Cardiac septum (tissue), 1 donor: ENCODE data around the gene MRGPRF. TPM values are rescaled to one million over a fixed set of nuclear protein-coding genes. Genes with fewer than 3 reads are reported as not detected.
"Not testable (repeated sequence)": the region's sequence is repeated elsewhere in the genome, so short reads cannot be mapped to it uniquely, and the experiment has no call there.

Source experiments
- DNase-seq: peaks from one replicate; pipeline ENCODE4 v3.0.0-alpha.2; 2020; ENCODE audit warnings: low spot score
- intact Hi-C: fragments of 100-400 bp; cut with DNase I; formaldehyde crosslinking; loops from one replicate; pipeline ENCODE4 v1.14.0; 2022
- total RNA-seq: library from RNA; stranded (reverse); fragmentation: NEBNext Ultra II Directional; extraction: Animal tissue kit (Norgen Biotek cat#: 25700); gene quantifications from one replicate; pipeline ENCODE4 v1.2.1, GENCODE V29; 2021
- donor health status: DM: no; HTN: no; CAD: no.

MRGPRF gene
- total RNA-seq, 1 donor from 2014 or later: 2.3 TPM

GRCh38 chr11:68974421-68975194 lies 38.4 kb downstream of the MRGPRF start:
- intact Hi-C loops: no loop called here
- DNase-seq: no peak

- intact Hi-C loops, DNase-seq: not testable (repeated sequence)
Measured at GRCh38 chr11:68973706-68974105, 39.3 kb downstream of the MRGPRF start.

DNA sequence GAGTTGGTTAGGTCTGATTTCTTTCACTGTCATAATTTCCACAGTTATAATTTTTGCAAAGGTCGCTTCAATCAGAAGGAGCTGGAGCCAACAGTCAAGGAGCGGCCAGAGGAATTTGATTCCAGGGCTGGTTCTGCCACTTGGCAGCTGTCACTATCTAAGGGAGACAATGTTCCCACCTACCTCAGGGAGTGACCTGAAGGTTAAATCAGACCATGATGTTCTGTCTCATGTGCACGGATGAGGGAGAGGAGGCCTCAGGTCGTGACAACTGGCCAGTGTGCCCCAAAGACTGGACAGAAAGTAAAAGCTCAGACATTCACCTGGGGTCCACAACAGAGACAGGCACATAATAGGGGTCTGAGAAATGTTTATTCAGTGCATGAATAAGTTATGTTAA lies 39.8 kb downstream of the MRGPRF start:
- no peak for DNase-seq
- intact Hi-C loops: no loop called here

GRCh38 chr11:68970921-68971636 lies 42.0 kb downstream of the MRGPRF start:
- intact Hi-C loops: no loop called here

GRCh38 chr11:68969386-68969785 lies 43.7 kb downstream of the MRGPRF start:
- peak; percentile 49 for DNase-seq
- intact Hi-C loops: no loop called here

More at GRCh38 chr11:68970921-68971636, 42.0 kb downstream of the MRGPRF start:
- peak; percentile 31 for DNase-seq

GRCh38 chr11:68968306-68969250 lies 44.5 kb downstream of the MRGPRF start:
- intact Hi-C loops: no loop called here
- peak; percentile 53 for DNase-seq

GRCh38 chr11:68966894-68967780 lies 45.9 kb downstream of the MRGPRF start:
- DNase-seq: peak; percentile 67
- intact Hi-C loops: no loop called here

GRCh38 chr11:68965901-68966853 lies 46.9 kb downstream of the MRGPRF start:
- intact Hi-C loops: no loop called here

GRCh38 chr11:68963779-68964178 lies 49.3 kb downstream of the MRGPRF start:
- intact Hi-C loops: no loop called here
- peak; percentile 73 for DNase-seq

More at GRCh38 chr11:68965901-68966853, 46.9 kb downstream of the MRGPRF start:
- peak; percentile 63 for DNase-seq

GRCh38 chr11:68962527-68963250 lies 50.4 kb downstream of the MRGPRF start:
- DNase-seq: peak; percentile 69
- intact Hi-C loops: no loop called here

- intact Hi-C loops: no loop called here
- no peak for DNase-seq
Measured at GRCh38 chr11:68961245-68961644, 51.8 kb downstream of the MRGPRF start.

DNA sequence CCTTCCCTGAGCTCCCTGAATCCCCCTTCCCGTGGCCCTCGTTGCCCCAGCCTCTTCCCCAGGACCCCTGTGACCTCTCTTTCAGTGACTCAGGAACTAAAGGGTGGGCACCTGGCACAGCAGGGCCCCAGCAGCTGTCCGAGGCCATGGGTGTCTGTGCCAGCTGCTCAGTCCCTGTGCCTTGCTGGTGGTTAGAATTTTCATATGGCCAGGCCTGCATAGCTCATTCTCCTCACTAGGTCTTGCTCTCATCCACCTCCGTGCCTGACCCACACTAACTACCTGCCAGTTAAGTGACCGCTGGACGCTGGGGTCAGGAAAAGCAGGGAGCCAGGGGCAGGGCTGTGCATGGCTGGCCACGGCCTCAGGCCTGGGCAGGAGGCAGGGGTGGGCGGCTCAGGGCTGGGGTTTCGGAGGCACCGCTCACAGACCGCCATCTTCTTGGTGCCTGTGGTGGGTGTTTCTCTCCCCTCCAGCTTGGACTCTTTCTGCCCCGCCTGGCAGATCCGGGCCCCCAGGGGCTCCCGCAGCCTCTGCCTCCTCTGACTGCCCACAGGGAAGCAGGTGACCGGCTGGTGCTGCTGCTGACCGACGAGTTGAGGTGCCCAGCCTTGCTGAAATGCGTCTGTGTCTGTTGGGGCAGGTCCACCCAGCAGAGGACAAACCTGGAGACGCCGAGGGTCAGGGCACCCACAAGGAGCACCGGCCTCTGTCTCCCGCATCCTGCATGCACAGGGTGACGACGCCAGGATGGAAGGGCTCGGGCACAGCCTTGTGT lies 52.6 kb downstream of the MRGPRF start:
- intact Hi-C loops: no loop called here
- DNase-seq: no peak

DNA sequence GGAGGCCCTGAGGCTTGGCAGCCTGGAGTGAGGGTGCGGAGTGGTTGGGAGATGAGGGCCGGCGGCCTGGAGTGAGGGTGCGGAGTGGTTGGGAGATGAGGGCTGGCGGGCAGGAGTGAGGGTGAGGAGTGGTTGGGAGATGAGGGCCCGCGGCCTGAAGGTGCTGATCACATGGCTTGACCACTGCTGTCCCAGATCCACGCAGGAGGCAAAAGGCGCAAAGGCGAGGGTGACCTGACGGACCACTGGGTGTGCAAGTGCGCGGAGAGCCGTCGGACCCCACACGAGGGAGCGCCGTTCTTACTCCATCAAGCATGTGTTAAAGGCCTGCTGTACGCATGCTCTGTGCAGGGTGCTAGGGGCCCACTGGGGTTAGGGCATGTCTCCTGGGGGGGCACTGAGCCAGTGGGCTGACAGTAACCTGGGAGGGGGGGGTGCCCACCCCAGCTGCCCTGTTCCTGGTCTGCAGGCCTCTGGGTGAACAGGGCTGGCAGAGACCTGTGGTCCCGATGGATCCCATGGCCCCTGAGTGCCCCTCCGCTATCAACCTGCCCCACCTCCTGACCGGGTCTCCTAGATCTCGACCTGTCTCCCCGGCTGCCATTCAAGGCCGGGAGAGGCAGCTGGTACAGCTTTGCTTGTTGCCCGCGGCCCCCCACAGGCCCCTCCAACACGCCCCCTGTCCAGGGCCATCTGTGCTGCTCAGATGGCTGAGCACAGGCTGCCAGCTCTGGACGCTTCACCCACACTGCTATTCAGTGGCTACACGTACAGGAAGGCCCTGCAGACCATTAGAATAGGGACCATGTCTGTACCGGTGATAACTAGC lies 53.4 kb downstream of the MRGPRF start:
- intact Hi-C loops: no loop called here
- DNase-seq: no peak

GRCh38 chr11:68958211-68958610 lies 54.8 kb downstream of the MRGPRF start:
- DNase-seq: no peak
- intact Hi-C loops: no loop called here

- intact Hi-C loops: no loop called here
- DNase-seq: no peak
Measured at GRCh38 chr11:68956547-68957254, 56.3 kb downstream of the MRGPRF start.
